ENCODE measurements around the gene KLHL35. TPM values are rescaled to one million over a fixed set of nuclear protein-coding genes. Genes with fewer than 3 reads are reported as not detected.

KLHL35 gene
- 0.63 and 0.88 TPM in 2 replicates for total RNA-seq
- 1.7 and 3.2 TPM in 2 replicates for polyA plus RNA-seq

DNA sequence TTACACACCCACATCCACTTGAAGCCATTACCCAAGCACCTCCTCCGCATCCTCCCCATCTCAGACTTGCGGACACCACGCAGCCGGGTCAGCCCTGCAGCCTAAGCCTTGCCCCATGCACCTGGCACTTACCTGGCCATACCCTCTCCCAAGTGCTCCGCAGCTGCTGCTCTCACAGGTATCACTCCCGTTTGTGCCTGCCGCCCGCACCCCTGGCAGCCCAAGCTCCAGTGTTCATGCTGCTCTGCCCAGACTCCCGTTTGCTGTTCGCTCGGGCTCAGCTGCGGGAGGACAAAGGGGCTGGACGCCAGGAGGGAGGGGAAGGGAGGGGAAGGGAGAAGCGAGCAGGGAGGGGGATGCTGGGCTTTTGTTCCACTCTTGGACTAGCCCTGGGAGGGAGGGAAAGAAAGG lies at the start of gene KLHL35:
Gene KLHL35 (minus strand): TSS at position 293 of the 411 bp plus-strand sequence. CDS start 2,574 bp downstream, outside the sequence.
- no peaks in the 10 kb centered on the region for H3K79me2 ChIP-seq
- H3K4me3 ChIP-seq: no peak within 1 kb of the TSS
- no peaks in the 10 kb centered on the region for H4K20me1 ChIP-seq (ENCODE audit: insufficient read depth, poor library complexity, severe bottlenecking)
- no peak within 1 kb of the TSS for H3K27ac ChIP-seq
- peaks cover 45% of the 10 kb centered on the region for H3K27me3 ChIP-seq
- WGBS (ENCODE audit: low lambda C conversion rate, missing lambda C conversion rate): 29% methylated on average over 14 of the region's 14 CpGs
- H3K4me1 ChIP-seq (ENCODE audit: insufficient read depth): no peaks in the 10 kb centered on the region
- H3K9me2 ChIP-seq (replicated peaks; ENCODE audit: insufficient read depth): no peaks in the 10 kb centered on the region
- H3K36me3 ChIP-seq (replicated peaks; ENCODE audit: insufficient read depth, low read depth): no peaks in the 10 kb centered on the region
- peaks cover 5% of the 10 kb centered on the region for H3K9me3 ChIP-seq (ENCODE audit: low read depth)
- TF ChIP-seq EZH2phosphoT487 (IDR thresholded peaks at IDR 0.05; ENCODE audit: low read depth, severe bottlenecking, unreplicated experiment) (no peak), EZH2 (IDR thresholded peaks at IDR 0.05; ENCODE audit: borderline replicate concordance) (no peak), CTCF (IDR thresholded peaks at IDR 0.05; ENCODE audit: poor library complexity) (no peak)
- no peak within 1 kb of the TSS for H2AFZ ChIP-seq
- no peak for DNase-seq (ENCODE audit: low spot score)
- no peak within 1 kb of the TSS for H3K4me2 ChIP-seq

- H2AFZ ChIP-seq: no peak overlapping the region
- DNase-seq (ENCODE audit: low spot score): no peak
- H3K36me3 ChIP-seq (replicated peaks; ENCODE audit: insufficient read depth, low read depth): no peaks in the 10 kb centered on the region
- no peaks in the 10 kb centered on the region for H3K9me2 ChIP-seq (replicated peaks; ENCODE audit: insufficient read depth)
- H3K4me3 ChIP-seq: no peak overlapping the region
- no peaks in the 10 kb centered on the region for H3K4me1 ChIP-seq (ENCODE audit: insufficient read depth)
- no peaks in the 10 kb centered on the region for H3K9me3 ChIP-seq (ENCODE audit: low read depth)
- no peak overlapping the region for H3K4me2 ChIP-seq
- TF ChIP-seq CTCF (IDR thresholded peaks at IDR 0.05; ENCODE audit: poor library complexity): no peak
- TF ChIP-seq EZH2 (IDR thresholded peaks at IDR 0.05; ENCODE audit: borderline replicate concordance): no peak
- no peak for TF ChIP-seq EZH2phosphoT487 (IDR thresholded peaks at IDR 0.05; ENCODE audit: low read depth, severe bottlenecking, unreplicated experiment)
- H3K27me3 ChIP-seq: no peaks in the 10 kb centered on the region
- no peaks in the 10 kb centered on the region for H3K79me2 ChIP-seq
- no peak overlapping the region for H3K27ac ChIP-seq
- WGBS (ENCODE audit: low lambda C conversion rate, missing lambda C conversion rate): 93% methylated on average over 12 of the region's 12 CpGs
- no peaks in the 10 kb centered on the region for H4K20me1 ChIP-seq (ENCODE audit: insufficient read depth, poor library complexity, severe bottlenecking)
Measured at GRCh38 chr11:75481922-75482606, 49.1 kb upstream of the KLHL35 start.

- H2AFZ ChIP-seq: no peak overlapping the region
- H3K4me1 ChIP-seq (ENCODE audit: insufficient read depth): no peaks in the 10 kb centered on the region
- no peak overlapping the region for H3K4me2 ChIP-seq
- H4K20me1 ChIP-seq (ENCODE audit: insufficient read depth, poor library complexity, severe bottlenecking): no peaks in the 10 kb centered on the region
- H3K27ac ChIP-seq: no peak overlapping the region
- no peaks in the 10 kb centered on the region for H3K27me3 ChIP-seq
- WGBS (ENCODE audit: low lambda C conversion rate, missing lambda C conversion rate): 93% methylated on average over 8 of the region's 9 CpGs
- no peaks in the 10 kb centered on the region for H3K9me2 ChIP-seq (replicated peaks; ENCODE audit: insufficient read depth)
- TF ChIP-seq CTCF (IDR thresholded peaks at IDR 0.05; ENCODE audit: poor library complexity) (no peak), EZH2 (IDR thresholded peaks at IDR 0.05; ENCODE audit: borderline replicate concordance) (no peak), EZH2phosphoT487 (IDR thresholded peaks at IDR 0.05; ENCODE audit: low read depth, severe bottlenecking, unreplicated experiment) (no peak)
- H3K79me2 ChIP-seq: no peaks in the 10 kb centered on the region
- no peak for DNase-seq (ENCODE audit: low spot score)
- no peaks in the 10 kb centered on the region for H3K36me3 ChIP-seq (replicated peaks; ENCODE audit: insufficient read depth, low read depth)
- no peak overlapping the region for H3K4me3 ChIP-seq
- H3K9me3 ChIP-seq (ENCODE audit: low read depth): no peaks in the 10 kb centered on the region
Measured at GRCh38 chr11:75481223-75481921, 48.4 kb upstream of the KLHL35 start.
